HS-5 (cell line): ENCODE measurements around the gene EREG.
"Not testable (repeated sequence)": the region's sequence is repeated elsewhere in the genome, so short reads cannot be mapped to it uniquely, and the experiment has no call there.

Source experiments
- DNase-seq: peaks from one replicate; pipeline ENCODE4 v3.0.0-alpha.2; 2012; ENCODE audit warnings: low read depth

EREG gene

GRCh38 chr4:74390677-74391076 is 25.7 kb downstream of the EREG start:
- DNase-seq: no peak

- no peak for DNase-seq
These were observed 26.4 kb downstream of the EREG start for GRCh38 chr4:74391346-74391745.

- no peak for DNase-seq
These were observed 27.0 kb downstream of the EREG start for GRCh38 chr4:74391890-74392475.

- no peak for DNase-seq
These were observed 29.7 kb downstream of the EREG start for GRCh38 chr4:74394476-74395136.

GRCh38 chr4:74395633-74396032 is 30.7 kb downstream of the EREG start:
- DNase-seq: no peak

- DNase-seq: no peak
These were observed 32.9 kb downstream of the EREG start for GRCh38 chr4:74397748-74398426.

GRCh38 chr4:74398894-74399589 is 34.1 kb downstream of the EREG start:
- not testable (repeated sequence) for DNase-seq

GRCh38 chr4:74400395-74400794 is 35.5 kb downstream of the EREG start:
- DNase-seq: no peak

GRCh38 chr4:74402692-74403456 is 37.9 kb downstream of the EREG start:
- DNase-seq: no peak

GRCh38 chr4:74407891-74408290 is 42.9 kb downstream of the EREG start:
- no peak for DNase-seq

GRCh38 chr4:74408639-74409038 is 43.7 kb downstream of the EREG start:
- no peak for DNase-seq

- no peak for DNase-seq
These were observed 45.3 kb downstream of the EREG start for GRCh38 chr4:74410272-74410671.

GRCh38 chr4:74412225-74412624 is 47.3 kb downstream of the EREG start:
- no peak for DNase-seq

- no peak for DNase-seq
These were observed 48.3 kb downstream of the EREG start for GRCh38 chr4:74413265-74413664.

GRCh38 chr4:74414149-74414809 is 49.3 kb downstream of the EREG start:
- DNase-seq: no peak

GRCh38 chr4:74415602-74416300 is 50.8 kb downstream of the EREG start:
- DNase-seq: no peak

GRCh38 chr4:74418063-74418670 is 53.2 kb downstream of the EREG start:
- DNase-seq: peak; percentile 80

- DNase-seq: no peak
These were observed 55.9 kb downstream of the EREG start for GRCh38 chr4:74420863-74421262.

GRCh38 chr4:74423104-74423503 is 58.2 kb downstream of the EREG start:
- no peak for DNase-seq

GRCh38 chr4:74424111-74424510 is 59.2 kb downstream of the EREG start:
- DNase-seq: no peak

- DNase-seq: no peak
These were observed 61.2 kb downstream of the EREG start for GRCh38 chr4:74426101-74426500.
